ENCODE results near the gene ASPSCR1.
"Not testable (repeated sequence)": the region's sequence is repeated elsewhere in the genome, so short reads cannot be mapped to it uniquely, and the experiment has no call there.

The ASPSCR1 gene

GRCh38 chr17:81961521-81962498, 15.6 kb upstream of the ASPSCR1 start:
- no peak for FAIRE-seq

- FAIRE-seq = no peak
Measured at GRCh38 chr17:81962499-81963441, 14.7 kb upstream of the ASPSCR1 start.

GRCh38 chr17:81964081-81964849, 13.2 kb upstream of the ASPSCR1 start:
- no peak for FAIRE-seq

GRCh38 chr17:81966343-81967243, 10.8 kb upstream of the ASPSCR1 start:
- no peak for FAIRE-seq

GRCh38 chr17:81967244-81967532, 10.2 kb upstream of the ASPSCR1 start:
- no peak for FAIRE-seq

GRCh38 chr17:81967533-81968395, 9.7 kb upstream of the ASPSCR1 start:
- no peak for FAIRE-seq

- no peak for FAIRE-seq
Measured at GRCh38 chr17:81968396-81968745, 9.1 kb upstream of the ASPSCR1 start.

- no peak for FAIRE-seq
Measured at GRCh38 chr17:81968850-81969812, 8.3 kb upstream of the ASPSCR1 start.

GRCh38 chr17:81973432-81973831, 4.0 kb upstream of the ASPSCR1 start:
- no peak for FAIRE-seq

GRCh38 chr17:81976332-81977210, 858 bp upstream of the ASPSCR1 start:
- no peak for FAIRE-seq

GRCh38 chr17:81978524-81979298, 1.3 kb downstream of the ASPSCR1 start:
- FAIRE-seq = no peak

- FAIRE-seq = no peak
Measured at GRCh38 chr17:81980122-81980521, 2.7 kb downstream of the ASPSCR1 start.

- FAIRE-seq = no peak
Measured at GRCh38 chr17:81980707-81981343, 3.4 kb downstream of the ASPSCR1 start.

GRCh38 chr17:81981511-81981910, 4.1 kb downstream of the ASPSCR1 start:
- not testable (repeated sequence) for FAIRE-seq

GRCh38 chr17:81983011-81983638, 5.7 kb downstream of the ASPSCR1 start:
- FAIRE-seq = no peak

GRCh38 chr17:81983639-81984373, 6.4 kb downstream of the ASPSCR1 start:
- FAIRE-seq = no peak
